ENCODE measurements around the gene NACC2. TPM values are rescaled to one million over a fixed set of nuclear protein-coding genes. Genes with fewer than 3 reads are reported as not detected.

Gene NACC2
- total and polyA plus RNA-seq, 2 donors (not counting 1 experiment from before 2014, with no cell fraction given): 0.34 to 1.9 TPM

GRCh38 chr9:136075134-136075841, 19.8 kb downstream of the NACC2 start:
- Mint-ChIP-seq H3K9me3 (ENCODE audit: insufficient read depth) (no peaks in the 10 kb centered on the region), H3K4me3 (peak overlapping the region; percentile 66), H3K27ac (no peak overlapping the region), H3K4me1 (peaks cover 12% of the 10 kb centered on the region), H3K27me3 (peaks cover 9% of the 10 kb centered on the region)
- ChIA-PET POLR2A (no interaction called here), CTCF (no interaction called here)
- WGBS (ENCODE audit: insufficient coverage): 72% methylated on average over 34 of the region's 35 CpGs
- TF ChIP-seq, protein P1, sequence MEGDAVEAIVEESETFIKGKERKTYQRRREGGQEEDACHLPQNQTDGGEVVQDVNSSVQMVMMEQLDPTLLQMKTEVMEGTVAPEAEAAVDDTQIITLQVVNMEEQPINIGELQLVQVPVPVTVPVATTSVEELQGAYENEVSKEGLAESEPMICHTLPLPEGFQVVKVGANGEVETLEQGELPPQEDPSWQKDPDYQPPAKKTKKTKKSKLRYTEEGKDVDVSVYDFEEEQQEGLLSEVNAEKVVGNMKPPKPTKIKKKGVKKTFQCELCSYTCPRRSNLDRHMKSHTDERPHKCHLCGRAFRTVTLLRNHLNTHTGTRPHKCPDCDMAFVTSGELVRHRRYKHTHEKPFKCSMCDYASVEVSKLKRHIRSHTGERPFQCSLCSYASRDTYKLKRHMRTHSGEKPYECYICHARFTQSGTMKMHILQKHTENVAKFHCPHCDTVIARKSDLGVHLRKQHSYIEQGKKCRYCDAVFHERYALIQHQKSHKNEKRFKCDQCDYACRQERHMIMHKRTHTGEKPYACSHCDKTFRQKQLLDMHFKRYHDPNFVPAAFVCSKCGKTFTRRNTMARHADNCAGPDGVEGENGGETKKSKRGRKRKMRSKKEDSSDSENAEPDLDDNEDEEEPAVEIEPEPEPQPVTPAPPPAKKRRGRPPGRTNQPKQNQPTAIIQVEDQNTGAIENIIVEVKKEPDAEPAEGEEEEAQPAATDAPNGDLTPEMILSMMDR (IDR thresholded peaks at IDR 0.05): no peak
- TF ChIP-seq EZH2 (IDR thresholded peaks at IDR 0.05; ENCODE audit: borderline replicate concordance, insufficient read depth, low read depth, low read length, poor library complexity, severe bottlenecking): no peak
- Histone ChIP-seq H3K79me2 (ENCODE audit: control insufficient read depth, insufficient read depth, low read length) (no peaks in the 10 kb centered on the region), H3K36me3 (replicated peaks in 1 of 2; ENCODE audit: control extremely low read depth in 1 of 2, control insufficient read depth in 1 of 2, extremely low read depth in 1 of 2, insufficient read depth in 2 of 2, low read length in 1 of 2) (no peaks in the 10 kb centered on the region), H4K20me1 (ENCODE audit: control insufficient read depth, insufficient read depth, low read length, poor library complexity, severe bottlenecking) (no peaks in the 10 kb centered on the region), H3K4me1 (ENCODE audit: control insufficient read depth in 2 of 2, insufficient read depth in 2 of 2, low read length in 2 of 2) (peaks cover 10 to 15% of the 10 kb centered on the region in 2 donors), H3K27ac (ENCODE audit: low read length in 2 of 2) (no peak overlapping the region), H3K27me3 (replicated peaks in 1 of 4; ENCODE audit: control extremely low read depth in 1 of 4, control insufficient read depth in 3 of 4, insufficient read depth in 4 of 4, low read length in 3 of 4) (peaks cover 0 to 13% (median 0%) of the 10 kb centered on the region in 4 experiments), H3K9me3 (ENCODE audit: control extremely low read depth in 1 of 3, control insufficient read depth in 2 of 3, insufficient read depth in 1 of 3, low read length in 2 of 3) (no peaks in the 10 kb centered on the region), H3K4me3 (ENCODE audit: control extremely low read depth in 1 of 5, extremely low read depth in 1 of 5, insufficient read depth in 1 of 5, low read depth in 2 of 5, low read length in 4 of 5) (no peak overlapping the region), H3K9ac (ENCODE audit: low read length) (no peak overlapping the region), H3K4me2 (replicated peaks; ENCODE audit: low read depth, low read length, poor library complexity, severe bottlenecking) (peak overlapping the region; percentile 53), H2AFZ (ENCODE audit: insufficient read depth, low read depth, low read length, poor library complexity, severe bottlenecking) (peak overlapping the region; percentile 54)
- DNase-seq: no peak
- intact Hi-C loops (cut with micrococcal nuclease): no loop called here
- no peak for ATAC-seq (ENCODE audit: low read depth)

DNA sequence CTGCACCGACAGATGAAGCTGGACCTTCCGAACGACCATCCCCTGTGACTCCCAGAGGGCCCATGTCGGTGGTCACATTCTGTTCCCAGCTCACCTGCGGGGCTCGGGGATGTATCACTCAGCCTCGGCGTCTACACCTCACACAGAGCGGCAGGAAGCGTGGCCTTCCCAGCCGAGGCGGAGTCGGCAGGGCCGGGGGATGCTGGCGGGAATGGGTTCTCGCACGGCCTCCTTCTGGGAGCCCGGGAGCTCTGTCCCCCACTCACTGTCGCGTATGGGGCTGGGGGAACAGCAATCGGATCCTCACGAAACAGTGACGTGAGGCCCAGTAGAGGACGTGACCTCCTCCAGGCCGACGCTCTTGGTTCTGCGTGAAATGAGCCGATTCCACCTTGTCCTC, 20.4 kb downstream of the NACC2 start:
- Histone ChIP-seq H3K4me2 (replicated peaks; ENCODE audit: low read depth, low read length, poor library complexity, severe bottlenecking) (no peak overlapping the region), H3K4me1 (ENCODE audit: control insufficient read depth in 2 of 2, insufficient read depth in 2 of 2, low read length in 2 of 2) (peaks cover 10 to 15% of the 10 kb centered on the region in 2 donors), H2AFZ (ENCODE audit: insufficient read depth, low read depth, low read length, poor library complexity, severe bottlenecking) (no peak overlapping the region), H3K79me2 (ENCODE audit: control insufficient read depth, insufficient read depth, low read length) (no peaks in the 10 kb centered on the region), H3K27me3 (replicated peaks in 1 of 4; ENCODE audit: control extremely low read depth in 1 of 4, control insufficient read depth in 3 of 4, insufficient read depth in 4 of 4, low read length in 3 of 4) (peaks cover 0 to 13% (median 0%) of the 10 kb centered on the region in 4 experiments), H3K4me3 (ENCODE audit: control extremely low read depth in 1 of 5, extremely low read depth in 1 of 5, insufficient read depth in 1 of 5, low read depth in 2 of 5, low read length in 4 of 5) (no peak overlapping the region), H4K20me1 (ENCODE audit: control insufficient read depth, insufficient read depth, low read length, poor library complexity, severe bottlenecking) (no peaks in the 10 kb centered on the region), H3K36me3 (replicated peaks in 1 of 2; ENCODE audit: control extremely low read depth in 1 of 2, control insufficient read depth in 1 of 2, extremely low read depth in 1 of 2, insufficient read depth in 2 of 2, low read length in 1 of 2) (no peaks in the 10 kb centered on the region), H3K27ac (ENCODE audit: low read length in 2 of 2) (no peak overlapping the region), H3K9me3 (ENCODE audit: control extremely low read depth in 1 of 3, control insufficient read depth in 2 of 3, insufficient read depth in 1 of 3, low read length in 2 of 3) (no peaks in the 10 kb centered on the region), H3K9ac (ENCODE audit: low read length) (no peak overlapping the region)
- intact Hi-C loops (cut with micrococcal nuclease): no loop called here
- CTCF ChIA-PET: no interaction called here
- no peak overlapping the region for H3K4me3 Mint-ChIP-seq
- H3K27ac Mint-ChIP-seq: no peak overlapping the region
- H3K9me3 Mint-ChIP-seq (ENCODE audit: insufficient read depth): no peaks in the 10 kb centered on the region
- TF ChIP-seq, protein P1 (IDR thresholded peaks at IDR 0.05): no peak
- no peak for TF ChIP-seq EZH2 (IDR thresholded peaks at IDR 0.05; ENCODE audit: borderline replicate concordance, insufficient read depth, low read depth, low read length, poor library complexity, severe bottlenecking)
- POLR2A ChIA-PET: no interaction called here
- DNase-seq: no peak
- WGBS (ENCODE audit: insufficient coverage): 97% methylated on average over 28 of the region's 28 CpGs
- peaks cover 13% of the 10 kb centered on the region for H3K27me3 Mint-ChIP-seq
- ATAC-seq (ENCODE audit: low read depth): no peak
- H3K4me1 Mint-ChIP-seq: peaks cover 12% of the 10 kb centered on the region
